ENCODE measurements around the gene NRSN2.
"Not testable (repeated sequence)": the region's sequence is repeated elsewhere in the genome, so short reads cannot be mapped to it uniquely, and the experiment has no call there.

NRSN2 gene

DNA sequence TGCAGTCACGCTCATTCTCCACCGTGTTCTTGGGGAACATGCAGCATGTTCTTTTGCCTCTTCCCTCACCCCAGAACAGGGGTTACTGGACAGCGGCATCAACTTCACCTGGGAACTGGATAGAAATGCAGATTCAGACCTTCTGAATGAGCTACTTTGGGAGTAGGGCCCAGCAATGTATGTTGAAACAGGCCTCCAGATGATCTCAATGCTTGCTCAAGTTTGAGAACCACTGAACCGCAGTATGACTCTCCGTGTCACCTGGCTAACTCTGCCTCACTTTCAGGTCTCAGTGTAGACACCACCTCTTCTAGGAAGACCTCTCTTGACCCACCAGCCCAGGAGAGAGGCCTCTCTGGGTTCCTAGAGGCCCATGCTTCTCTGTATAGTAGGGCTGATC lies 38.5 kb downstream of the NRSN2 start:
- no peak overlapping the region for H3K27ac ChIP-seq
- H4K20me1 ChIP-seq (ENCODE audit: insufficient read depth) = no peaks in the 10 kb centered on the region
- TF ChIP-seq, protein P1, sequence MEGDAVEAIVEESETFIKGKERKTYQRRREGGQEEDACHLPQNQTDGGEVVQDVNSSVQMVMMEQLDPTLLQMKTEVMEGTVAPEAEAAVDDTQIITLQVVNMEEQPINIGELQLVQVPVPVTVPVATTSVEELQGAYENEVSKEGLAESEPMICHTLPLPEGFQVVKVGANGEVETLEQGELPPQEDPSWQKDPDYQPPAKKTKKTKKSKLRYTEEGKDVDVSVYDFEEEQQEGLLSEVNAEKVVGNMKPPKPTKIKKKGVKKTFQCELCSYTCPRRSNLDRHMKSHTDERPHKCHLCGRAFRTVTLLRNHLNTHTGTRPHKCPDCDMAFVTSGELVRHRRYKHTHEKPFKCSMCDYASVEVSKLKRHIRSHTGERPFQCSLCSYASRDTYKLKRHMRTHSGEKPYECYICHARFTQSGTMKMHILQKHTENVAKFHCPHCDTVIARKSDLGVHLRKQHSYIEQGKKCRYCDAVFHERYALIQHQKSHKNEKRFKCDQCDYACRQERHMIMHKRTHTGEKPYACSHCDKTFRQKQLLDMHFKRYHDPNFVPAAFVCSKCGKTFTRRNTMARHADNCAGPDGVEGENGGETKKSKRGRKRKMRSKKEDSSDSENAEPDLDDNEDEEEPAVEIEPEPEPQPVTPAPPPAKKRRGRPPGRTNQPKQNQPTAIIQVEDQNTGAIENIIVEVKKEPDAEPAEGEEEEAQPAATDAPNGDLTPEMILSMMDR (conservative IDR thresholded peaks at IDR 0.05; ENCODE audit: low read depth, low read length) = no peak
- H3K79me2 ChIP-seq (ENCODE audit: insufficient read depth, low read depth) = peaks cover 42% of the 10 kb centered on the region
- H3K27me3 ChIP-seq (ENCODE audit: insufficient read depth, low read depth) = no peaks in the 10 kb centered on the region
- peaks cover 14% of the 10 kb centered on the region for H3K4me1 ChIP-seq (ENCODE audit: low read depth, poor library complexity, severe bottlenecking)
- no peak overlapping the region for H2AFZ ChIP-seq (ENCODE audit: low read depth)
- no peak overlapping the region for H3K9ac ChIP-seq
- no peak overlapping the region for H3K4me2 ChIP-seq
- H3K36me3 ChIP-seq (ENCODE audit: insufficient read depth) = no peaks in the 10 kb centered on the region
- H3K4me3 ChIP-seq (IDR thresholded peaks at IDR 0.05; ENCODE audit: insufficient read depth, low read depth, low read length) = no peak overlapping the region

DNA sequence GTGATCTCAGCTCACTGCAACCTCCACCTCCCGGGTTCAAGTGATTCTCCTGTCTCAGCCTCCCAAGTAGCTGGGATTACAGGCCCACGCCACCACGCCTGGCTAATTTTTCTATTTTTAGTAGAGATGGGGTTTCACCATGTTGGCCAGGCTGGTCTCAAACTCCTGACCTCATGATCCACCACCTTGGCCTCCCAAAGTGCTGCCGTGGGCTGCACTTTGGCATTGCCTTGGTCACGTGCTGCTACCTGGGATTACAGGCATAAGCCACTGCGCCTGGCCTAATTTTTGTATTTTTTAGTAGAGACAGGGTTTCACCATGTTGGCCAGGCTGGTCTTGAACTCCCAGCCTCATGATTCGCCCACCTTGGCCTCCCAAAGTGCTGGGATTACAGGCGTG lies 39.7 kb downstream of the NRSN2 start:
- not testable (repeated sequence) for H3K27ac ChIP-seq; H4K20me1 ChIP-seq (ENCODE audit: insufficient read depth); H3K4me2 ChIP-seq; H2AFZ ChIP-seq (ENCODE audit: low read depth); H3K4me3 ChIP-seq (IDR thresholded peaks at IDR 0.05; ENCODE audit: insufficient read depth, low read depth, low read length); H3K9ac ChIP-seq; H3K27me3 ChIP-seq (ENCODE audit: insufficient read depth, low read depth); H3K36me3 ChIP-seq (ENCODE audit: insufficient read depth)
- Histone ChIP-seq H3K79me2 (ENCODE audit: insufficient read depth, low read depth) (peaks cover 42% of the 10 kb centered on the region), H3K4me1 (ENCODE audit: low read depth, poor library complexity, severe bottlenecking) (peaks cover 14% of the 10 kb centered on the region)

DNA sequence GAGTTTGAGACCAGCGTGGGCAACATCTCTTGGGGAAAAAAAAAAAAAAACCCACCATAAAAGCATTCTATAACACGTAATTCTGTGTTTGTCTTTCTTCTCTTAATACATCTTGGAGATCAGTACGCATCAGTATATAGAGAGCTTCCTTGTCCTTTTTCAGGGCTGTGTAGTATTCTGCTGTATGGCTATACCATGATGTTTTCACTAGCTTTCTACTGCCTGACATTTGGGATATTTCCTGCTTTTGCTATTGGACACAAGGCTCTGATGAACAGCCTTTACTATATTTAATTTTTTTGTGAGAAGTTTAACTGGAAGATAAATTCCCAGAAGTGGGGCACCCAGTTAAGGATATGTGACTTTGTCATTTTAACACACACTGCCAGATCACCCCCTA lies 40.6 kb downstream of the NRSN2 start:
- Histone ChIP-seq H4K20me1 (ENCODE audit: insufficient read depth) (no peaks in the 10 kb centered on the region), H3K9ac (no peak overlapping the region), H3K4me2 (no peak overlapping the region), H3K4me1 (ENCODE audit: low read depth, poor library complexity, severe bottlenecking) (peaks cover 8% of the 10 kb centered on the region), H3K27me3 (ENCODE audit: insufficient read depth, low read depth) (no peaks in the 10 kb centered on the region), H3K4me3 (IDR thresholded peaks at IDR 0.05; ENCODE audit: insufficient read depth, low read depth, low read length) (no peak overlapping the region), H3K36me3 (ENCODE audit: insufficient read depth) (no peaks in the 10 kb centered on the region), H3K27ac (no peak overlapping the region), H2AFZ (ENCODE audit: low read depth) (no peak overlapping the region), H3K79me2 (ENCODE audit: insufficient read depth, low read depth) (peaks cover 38% of the 10 kb centered on the region)
- TF ChIP-seq, protein P1 (conservative IDR thresholded peaks at IDR 0.05; ENCODE audit: low read depth, low read length) = no peak

DNA sequence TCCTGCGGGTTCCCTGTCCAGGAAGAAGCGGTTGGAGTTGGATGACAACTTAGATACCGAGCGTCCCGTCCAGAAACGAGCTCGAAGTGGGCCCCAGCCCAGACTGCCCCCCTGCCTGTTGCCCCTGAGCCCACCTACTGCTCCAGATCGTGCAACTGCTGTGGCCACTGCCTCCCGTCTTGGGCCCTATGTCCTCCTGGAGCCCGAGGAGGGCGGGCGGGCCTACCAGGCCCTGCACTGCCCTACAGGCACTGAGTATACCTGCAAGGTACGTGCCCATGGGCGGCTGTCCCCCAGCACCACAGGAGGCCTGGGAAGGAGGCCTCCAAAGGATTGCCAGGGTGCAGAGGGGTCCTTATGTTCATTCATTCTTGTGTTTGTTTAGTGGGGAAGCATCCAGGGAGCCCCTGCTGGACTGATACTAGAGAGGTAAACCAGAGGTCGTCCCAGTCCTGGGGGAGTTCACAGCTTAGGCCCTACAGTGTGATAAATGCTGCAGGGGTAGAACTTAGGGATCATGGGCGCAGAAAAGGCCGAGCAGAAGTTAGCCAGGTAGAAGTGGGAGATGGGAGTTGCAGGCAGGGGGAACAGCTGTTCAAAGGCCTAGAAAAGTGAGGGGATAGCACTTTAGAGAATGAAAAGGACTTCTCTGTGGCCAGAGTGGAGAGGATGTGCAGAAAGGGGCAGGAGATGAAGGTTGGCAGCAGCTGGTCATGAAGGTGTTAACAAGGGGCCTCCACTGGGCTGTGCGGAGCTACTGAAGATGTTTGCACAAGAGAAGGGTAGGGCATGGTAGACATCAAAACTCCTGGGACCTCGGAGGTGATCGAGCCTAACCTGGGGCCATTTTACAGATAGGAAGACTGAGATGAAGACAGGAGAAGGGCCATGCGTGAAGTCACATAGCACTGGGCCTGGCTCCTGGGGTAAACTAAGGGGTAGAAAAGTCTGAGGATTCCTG lies 41.4 kb downstream of the NRSN2 start:
- H3K4me1 ChIP-seq (ENCODE audit: low read depth, poor library complexity, severe bottlenecking) = no peaks in the 10 kb centered on the region
- H3K36me3 ChIP-seq (ENCODE audit: insufficient read depth) = no peaks in the 10 kb centered on the region
- H3K27ac ChIP-seq = no peak overlapping the region
- H3K4me2 ChIP-seq = no peak overlapping the region
- H3K27me3 ChIP-seq (ENCODE audit: insufficient read depth, low read depth) = no peaks in the 10 kb centered on the region
- no peak overlapping the region for H3K9ac ChIP-seq
- H2AFZ ChIP-seq (ENCODE audit: low read depth) = no peak overlapping the region
- H3K79me2 ChIP-seq (ENCODE audit: insufficient read depth, low read depth) = peaks cover 30% of the 10 kb centered on the region
- no peak overlapping the region for H3K4me3 ChIP-seq (IDR thresholded peaks at IDR 0.05; ENCODE audit: insufficient read depth, low read depth, low read length)
- H4K20me1 ChIP-seq (ENCODE audit: insufficient read depth) = no peaks in the 10 kb centered on the region
- TF ChIP-seq, protein P1 (conservative IDR thresholded peaks at IDR 0.05; ENCODE audit: low read depth, low read length) = no peak

DNA sequence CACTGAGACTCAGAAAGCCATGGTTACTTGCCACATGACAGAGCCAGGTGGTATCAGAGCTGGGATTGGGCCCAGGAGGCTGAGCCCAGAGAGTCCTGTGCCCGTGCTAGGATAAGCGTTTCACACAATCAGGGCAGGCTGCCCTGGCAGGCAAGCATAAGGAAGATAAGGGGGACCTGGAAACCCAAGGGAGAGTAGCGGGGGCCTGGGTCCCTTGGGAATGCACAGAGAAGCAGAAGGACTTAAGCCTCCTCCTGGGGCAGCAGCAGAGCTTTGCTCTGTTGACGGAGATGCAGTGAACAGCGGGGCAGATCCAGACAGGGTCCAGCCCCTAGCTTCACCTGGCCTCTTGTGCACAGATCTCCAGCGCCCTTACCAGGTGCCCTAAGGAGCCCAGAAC lies 42.3 kb downstream of the NRSN2 start:
- Histone ChIP-seq H2AFZ (ENCODE audit: low read depth) (no peak overlapping the region), H3K36me3 (ENCODE audit: insufficient read depth) (no peaks in the 10 kb centered on the region), H3K4me1 (ENCODE audit: low read depth, poor library complexity, severe bottlenecking) (no peaks in the 10 kb centered on the region), H3K27me3 (ENCODE audit: insufficient read depth, low read depth) (no peaks in the 10 kb centered on the region), H3K9ac (no peak overlapping the region), H4K20me1 (ENCODE audit: insufficient read depth) (no peaks in the 10 kb centered on the region), H3K4me3 (IDR thresholded peaks at IDR 0.05; ENCODE audit: insufficient read depth, low read depth, low read length) (no peak overlapping the region), H3K27ac (no peak overlapping the region), H3K4me2 (no peak overlapping the region), H3K79me2 (ENCODE audit: insufficient read depth, low read depth) (peaks cover 21% of the 10 kb centered on the region)
- TF ChIP-seq, protein P1 (conservative IDR thresholded peaks at IDR 0.05; ENCODE audit: low read depth, low read length) = no peak

Measured in KMS-11 (cell line).